Measurements from ENCODE around the gene NHS. TPM values are rescaled to one million over a fixed set of nuclear protein-coding genes. Genes with fewer than 3 reads are reported as not detected.

NHS gene
- polyA plus RNA-seq, 1 donor (not counting 4 experiments of a cell fraction or from before 2014, with no cell fraction given): 5.4 TPM

- DNase-seq (ENCODE audit: low read depth, low spot score) (no peak), FAIRE-seq (no peak)
- no peaks in the 10 kb centered on the region for H3K9me1 ChIP-seq (ENCODE audit: control insufficient read depth, extremely low read depth, insufficient read depth, low read length)
- no peaks in the 10 kb centered on the region for H3K27me3 ChIP-seq (ENCODE audit: control insufficient read depth, extremely low read depth, insufficient read depth, low read length)
- no peak for TF ChIP-seq EZH2 (IDR thresholded peaks at IDR 0.05; ENCODE audit: low read length)
- TF ChIP-seq CTCF (optimal IDR thresholded peaks at IDR 0.05 in 1 of 3, IDR thresholded peaks at IDR 0.05 in 1 of 3, conservative IDR thresholded peaks at IDR 0.05 in 1 of 3; ENCODE audit: extremely low read depth in 1 of 3, insufficient read depth in 2 of 3, low read length in 3 of 3): no peak
- no peaks in the 10 kb centered on the region for H3K36me3 ChIP-seq (ENCODE audit: control insufficient read depth in 2 of 2, extremely low read depth in 1 of 2, insufficient read depth in 2 of 2, low read length in 2 of 2)
- H3K4me3 ChIP-seq (ENCODE audit: control insufficient read depth in 2 of 3, extremely low read depth in 1 of 3, insufficient read depth in 2 of 3, low read depth in 1 of 3, low read length in 3 of 3): no peak overlapping the region
- no peak overlapping the region for H3K9ac ChIP-seq (ENCODE audit: control insufficient read depth, extremely low read depth, insufficient read depth, low read length)
- no peaks in the 10 kb centered on the region for H3K79me2 ChIP-seq (ENCODE audit: control insufficient read depth, insufficient read depth, low read length)
- no peaks in the 10 kb centered on the region for H3K9me3 ChIP-seq (ENCODE audit: control insufficient read depth, low read depth, low read length)
- no peak overlapping the region for H3K4me2 ChIP-seq (ENCODE audit: control insufficient read depth, extremely low read depth, insufficient read depth, low read depth, low read length)
- peaks cover 14% of the 10 kb centered on the region for H3K4me1 ChIP-seq (ENCODE audit: control insufficient read depth, extremely low read depth, insufficient read depth, low read length)
- H2AFZ ChIP-seq (ENCODE audit: control insufficient read depth, low read length): no peak overlapping the region
- dilution Hi-C loops (cut with MboI; ENCODE audit: extremely low pct_ligation_motif_present, low sequenced_read_pairs): no loop called here
- H3K27ac ChIP-seq (ENCODE audit: control insufficient read depth, insufficient read depth, low read length): no peak overlapping the region
- H4K20me1 ChIP-seq (ENCODE audit: control insufficient read depth, extremely low read depth, insufficient read depth, low read length): no peaks in the 10 kb centered on the region
Measured at GRCh38 chrX:17370191-17370590, 4.8 kb upstream of the NHS start.

- Histone ChIP-seq H3K4me1 (ENCODE audit: control insufficient read depth, extremely low read depth, insufficient read depth, low read length) (peaks cover 14% of the 10 kb centered on the region), H3K4me3 (ENCODE audit: control insufficient read depth in 2 of 3, extremely low read depth in 1 of 3, insufficient read depth in 2 of 3, low read depth in 1 of 3, low read length in 3 of 3) (no peak overlapping the region), H3K27ac (ENCODE audit: control insufficient read depth, insufficient read depth, low read length) (no peak overlapping the region), H3K36me3 (ENCODE audit: control insufficient read depth in 2 of 2, extremely low read depth in 1 of 2, insufficient read depth in 2 of 2, low read length in 2 of 2) (no peaks in the 10 kb centered on the region), H3K9ac (ENCODE audit: control insufficient read depth, extremely low read depth, insufficient read depth, low read length) (no peak overlapping the region), H3K79me2 (ENCODE audit: control insufficient read depth, insufficient read depth, low read length) (peaks cover 11% of the 10 kb centered on the region), H3K9me3 (ENCODE audit: control insufficient read depth, low read depth, low read length) (no peaks in the 10 kb centered on the region), H4K20me1 (ENCODE audit: control insufficient read depth, extremely low read depth, insufficient read depth, low read length) (no peaks in the 10 kb centered on the region), H3K4me2 (ENCODE audit: control insufficient read depth, extremely low read depth, insufficient read depth, low read depth, low read length) (no peak overlapping the region), H3K27me3 (ENCODE audit: control insufficient read depth, extremely low read depth, insufficient read depth, low read length) (no peaks in the 10 kb centered on the region), H3K9me1 (ENCODE audit: control insufficient read depth, extremely low read depth, insufficient read depth, low read length) (no peaks in the 10 kb centered on the region), H2AFZ (ENCODE audit: control insufficient read depth, low read length) (peak overlapping the region; percentile 47)
- TF ChIP-seq CTCF (optimal IDR thresholded peaks at IDR 0.05 in 1 of 3, IDR thresholded peaks at IDR 0.05 in 1 of 3, conservative IDR thresholded peaks at IDR 0.05 in 1 of 3; ENCODE audit: extremely low read depth in 1 of 3, insufficient read depth in 2 of 3, low read length in 3 of 3): no peak
- TF ChIP-seq EZH2 (IDR thresholded peaks at IDR 0.05; ENCODE audit: low read length): no peak
- dilution Hi-C loops (cut with MboI; ENCODE audit: extremely low pct_ligation_motif_present, low sequenced_read_pairs): no loop called here
- DNase-seq (ENCODE audit: low read depth, low spot score) (no peak), FAIRE-seq (no peak)
Measured at GRCh38 chrX:17372052-17372451, 2.9 kb upstream of the NHS start.
